Heart left ventricle (tissue), 16 donors: ENCODE measurements around the gene ZNF521. TPM values are rescaled to one million over a fixed set of nuclear protein-coding genes. Genes with fewer than 3 reads are reported as not detected.

Experiments
- ATAC-seq, 4 donors: fragments of 200-7000 bp; cut with Tn5 transposase; one replicate each; pipeline ENCODE4 v1.9.1; 2020 to 2022; ENCODE audit warnings: moderate library complexity in 4 of 4, mild to moderate bottlenecking in 3 of 4, moderate number of reproducible peaks in 1 of 4
- DNase-seq, 5 donors: peaks; one replicate each; pipeline ENCODE4 v3.0.0-alpha.2; 2020
- H3K27ac ChIP-seq, 12 donors: fragments of 200-600 bp; sonication (generic) in 4 of 12; one replicate each; pipeline versions ENCODE4 v1.5.0 to v1.8.0; 2016 to 2022; ENCODE audit warnings: mild to moderate bottlenecking in 2 of 12
- H3K27me3 ChIP-seq, 9 donors: fragments of 200-600 bp; sonication (generic) in 2 of 9; one replicate each; pipeline versions ENCODE4 v1.5.1 to v1.8.0; 2016 to 2022; ENCODE audit warnings: mild to moderate bottlenecking in 3 of 9
- H3K36me3 ChIP-seq, 9 donors: fragments of 200-600 bp; sonication (generic) in 2 of 9; one replicate each; pipeline versions ENCODE4 v1.5.0 to v1.8.0; 2018 to 2022; ENCODE audit warnings: mild to moderate bottlenecking in 2 of 9
- H3K4me1 ChIP-seq, 12 donors: fragments of 200-600 bp; sonication (generic) in 4 of 12; one replicate each; pipeline versions ENCODE4 v1.5.0 to v1.8.0; 2016 to 2022; ENCODE audit warnings: mild to moderate bottlenecking in 3 of 12
- H3K4me3 ChIP-seq, 12 donors: fragments of 200-600 bp; sonication (generic) in 4 of 12; one replicate each; pipeline versions ENCODE4 v1.5.0 to v1.8.0; 2017 to 2022; ENCODE audit warnings: mild to moderate bottlenecking in 9 of 12, moderate library complexity in 4 of 12
- H3K9me3 ChIP-seq, 12 donors: fragments of 200-600 bp; sonication (generic) in 4 of 12; one replicate each; pipeline versions ENCODE4 v1.5.0 to v1.8.0; 2016 to 2022; ENCODE audit warnings: mild to moderate bottlenecking in 1 of 12
- POLR2A ChIP-seq, 2 donors: fragments of 450-650 bp; IDR thresholded peaks; one replicate each; pipeline ENCODE4 v1.6.1; 2017; ENCODE audit warnings: antibody characterized with exemption in 2 of 2, mild to moderate bottlenecking in 2 of 2, moderate library complexity in 2 of 2
- WGBS, 4 donors: extraction: QIAGEN DNeasy Blood & Tissue Kit in 2 of 4; methylation state at CpG; one replicate each; pipeline versions ENCODE4 v1.1.5 to v1.1.7; 2013 to 2018; 5-methylcytosine and 5-hydroxymethylcytosine counted together
- intact Hi-C, 10 donors: fragments of 100-400 bp; cut with DNase I; formaldehyde crosslinking; loops; one replicate each; pipeline versions ENCODE4 v1.11.1 to v1.14.2; 2022
- polyA plus RNA-seq, 2 donors: library from polyadenylated mRNA; stranded (reverse); fragments of 200-250 nt; gene quantifications; one replicate each; pipeline ENCODE4 v1.2.3, GENCODE V29; 2013
- total RNA-seq, 9 donors: library from RNA; depleted of rRNA in 2 of 9; stranded (reverse); fragments of >200 nt in 2 of 9; fragmentation: NEBNext Ultra II Directional in 3 of 9; extraction: Animal tissue kit (Norgen Biotek cat#: 25700) in 3 of 9; gene quantifications; one replicate each; pipeline versions ENCODE4 v1.1.0 to v1.2.4, GENCODE V29; 2016 to 2023
- TF ChIP-seq, protein P1 (sequence below), 12 donors: fragments of 200-600 bp; sonication (generic) in 4 of 12; IDR thresholded peaks; one replicate each; pipeline versions ENCODE4 v1.5.0 to v1.8.0; 2018 to 2022; ENCODE audit warnings: antibody characterized with exemption in 12 of 12, mild to moderate bottlenecking in 5 of 12
- donor health status: ischemic (EF 13 %, LVEDD 7.1; RV severe dilation, severe dysfunction).
- donor health status: healthy with polysubstance abuse.
- donor health status: DM: no; HTN: yes; CAD: no.
- donor health status: DM: no; HTN: no; CAD: no.
- donor health status: ischemic (EF 25% LVEDD 6.9; RV normal size, moderate dysfunction).
- donor health status: ischemic (EF 25% LVEDD 5.7; RV mildly dilated, moderate dysfunction).
- donor health status: healthy.
- donor health status: DM: yes; HTN: yes; CAD: no.
- donor health status: ischemic (EF 35%, LVEDD 5.7; RV mildly dilated, moderate dysfunction).
- donor health status: nonischemic (EF 11% LVEDD 7.7; RV severe dilation, severe dysfunction).
- donor health status: DM: yes; HTN: yes; CAD: no.
- donor health status: PGD.
- donor health status: ischemic (EF 29% LVEDD 5.4; RV normal size, mild dysfunction).
- donor health status: nonischemic (EF 23%, LVEDD 6.1; RV moderate dilation, normal function).

The ZNF521 gene
- total and polyA plus RNA-seq, 11 donors = 1.5 to 24.4 (median 14.9) TPM

DNA sequence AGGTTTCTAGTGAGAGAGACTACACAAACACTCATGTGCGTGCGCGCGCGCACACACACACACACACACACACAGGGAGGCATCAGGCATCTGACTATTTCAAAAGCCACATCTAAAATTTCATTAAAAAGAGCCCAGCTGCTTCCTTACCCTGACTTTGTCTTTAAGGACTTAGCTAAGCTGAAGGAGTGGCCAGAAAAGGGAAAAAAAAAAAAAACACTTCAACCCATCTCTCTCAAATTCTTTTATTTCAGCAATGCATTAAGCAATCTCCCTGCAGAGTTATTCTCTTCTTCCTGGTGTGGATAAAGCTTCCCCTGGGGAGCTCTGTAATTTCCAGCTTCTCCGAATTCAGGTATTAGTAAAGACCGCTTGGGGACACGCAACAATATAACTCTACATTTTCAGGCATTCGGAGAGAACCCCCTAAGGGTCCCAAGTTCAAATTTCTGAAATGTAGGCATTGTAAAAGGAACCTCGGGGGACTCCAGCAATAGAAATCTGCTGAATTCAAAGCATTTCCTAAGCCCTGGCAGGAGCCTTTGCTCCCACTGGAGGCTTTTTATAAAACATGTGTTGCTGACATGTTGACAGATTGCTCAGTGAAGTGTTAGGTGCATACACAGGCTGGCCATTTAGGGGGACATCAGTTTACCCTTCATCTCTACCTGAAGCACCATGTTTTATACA is 67.0 kb downstream of the ZNF521 start:
- no peaks in the 10 kb centered on the region for H3K27me3 ChIP-seq
- WGBS, 4 donors = 29 to 34% (median 31%) methylated on average over 10 of the region's 10 CpGs
- peaks cover 0 to 71% (median 49%) of the 10 kb centered on the region in 12 donors for H3K4me1 ChIP-seq
- DNase-seq = peak in 3 of 5 donors; percentile 21 to 65 (median 32)
- H3K27ac ChIP-seq = peak overlapping the region; percentile 56 to 88 (median 70)
- no peaks in the 10 kb centered on the region for H3K9me3 ChIP-seq
- H3K4me3 ChIP-seq = peak overlapping the region in 9 of 12 donors; percentile 3 to 38 (median 30)
- ATAC-seq = peak; percentile 86 to 90 (median 88)
- no peak for TF ChIP-seq POLR2A (IDR thresholded peaks at IDR 0.05)
- TF ChIP-seq, protein P1, sequence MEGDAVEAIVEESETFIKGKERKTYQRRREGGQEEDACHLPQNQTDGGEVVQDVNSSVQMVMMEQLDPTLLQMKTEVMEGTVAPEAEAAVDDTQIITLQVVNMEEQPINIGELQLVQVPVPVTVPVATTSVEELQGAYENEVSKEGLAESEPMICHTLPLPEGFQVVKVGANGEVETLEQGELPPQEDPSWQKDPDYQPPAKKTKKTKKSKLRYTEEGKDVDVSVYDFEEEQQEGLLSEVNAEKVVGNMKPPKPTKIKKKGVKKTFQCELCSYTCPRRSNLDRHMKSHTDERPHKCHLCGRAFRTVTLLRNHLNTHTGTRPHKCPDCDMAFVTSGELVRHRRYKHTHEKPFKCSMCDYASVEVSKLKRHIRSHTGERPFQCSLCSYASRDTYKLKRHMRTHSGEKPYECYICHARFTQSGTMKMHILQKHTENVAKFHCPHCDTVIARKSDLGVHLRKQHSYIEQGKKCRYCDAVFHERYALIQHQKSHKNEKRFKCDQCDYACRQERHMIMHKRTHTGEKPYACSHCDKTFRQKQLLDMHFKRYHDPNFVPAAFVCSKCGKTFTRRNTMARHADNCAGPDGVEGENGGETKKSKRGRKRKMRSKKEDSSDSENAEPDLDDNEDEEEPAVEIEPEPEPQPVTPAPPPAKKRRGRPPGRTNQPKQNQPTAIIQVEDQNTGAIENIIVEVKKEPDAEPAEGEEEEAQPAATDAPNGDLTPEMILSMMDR (IDR thresholded peaks at IDR 0.05) = no peak
- intact Hi-C loops = loop anchor here in 7 of 10 donors (2.0 to 10.0 kb wide), 8 partner anchors 48 to 123 kb away; partner anchors contain the start of gene ZNF521 (in 1 of the 7)
- H3K36me3 ChIP-seq = no peaks in the 10 kb centered on the region

DNA sequence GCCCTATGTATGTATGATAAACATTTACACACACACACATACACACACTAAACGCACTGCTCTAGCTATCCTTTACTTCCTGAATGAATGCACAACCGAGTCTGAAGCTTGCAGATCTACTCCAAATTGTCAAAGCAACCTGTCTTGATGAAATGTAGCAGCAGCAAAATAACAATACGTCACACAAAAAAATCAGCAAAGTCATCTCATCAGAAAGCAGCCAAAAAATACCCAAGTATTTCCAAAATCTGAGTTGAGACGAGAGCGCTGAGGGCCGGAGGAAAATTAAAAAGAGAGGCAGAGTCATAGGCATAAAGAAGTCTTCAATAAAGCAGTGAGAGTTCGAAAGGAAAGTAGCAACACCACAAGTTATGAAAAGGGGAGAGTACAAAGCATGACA is 67.7 kb downstream of the ZNF521 start:
- no peak for DNase-seq
- H3K9me3 ChIP-seq = no peaks in the 10 kb centered on the region
- intact Hi-C loops = loop anchor here in 6 of 10 donors (2.0 to 10.0 kb wide), 6 partner anchors 47 to 117 kb away; no protein-coding TSS in a partner anchor
- no peaks in the 10 kb centered on the region for H3K27me3 ChIP-seq
- TF ChIP-seq, protein P1 (IDR thresholded peaks at IDR 0.05) = no peak
- H3K4me1 ChIP-seq = peaks cover 0 to 77% (median 49%) of the 10 kb centered on the region in 12 donors
- H3K36me3 ChIP-seq = no peaks in the 10 kb centered on the region
- ATAC-seq = no peak
- 47 to 52% (median 50%) methylated on average over 7 of the region's 7 CpGs for WGBS, 4 donors
- peak overlapping the region; percentile 56 to 88 (median 70) for H3K27ac ChIP-seq
- peak overlapping the region in 7 of 12 donors; percentile 11 to 38 (median 30) for H3K4me3 ChIP-seq

GRCh38 chr18:25283781-25284180 is 68.2 kb downstream of the ZNF521 start:
- ATAC-seq = no peak
- H3K27ac ChIP-seq = peak overlapping the region; percentile 56 to 88 (median 70)
- H3K4me3 ChIP-seq = peak overlapping the region in 5 of 12 donors; percentile 11 to 38 (median 33)
- H3K9me3 ChIP-seq = no peaks in the 10 kb centered on the region
- H3K27me3 ChIP-seq = no peaks in the 10 kb centered on the region
- WGBS, 4 donors = 44 to 55% (median 46%) methylated on average over 2 of the region's 2 CpGs
- H3K4me1 ChIP-seq = peaks cover 0 to 77% (median 53%) of the 10 kb centered on the region in 12 donors
- TF ChIP-seq POLR2A (IDR thresholded peaks at IDR 0.05) = no peak
- TF ChIP-seq, protein P1 (IDR thresholded peaks at IDR 0.05) = no peak
- intact Hi-C loops = loop anchor here in 6 of 10 donors (2.0 to 10.0 kb wide), 6 partner anchors 46 to 116 kb away; no protein-coding TSS in a partner anchor
- no peak for DNase-seq
- H3K36me3 ChIP-seq = no peaks in the 10 kb centered on the region
